AG10803 (cell line): Measurements from ENCODE around the gene SERTAD3.
"Not testable (repeated sequence)": the region's sequence is repeated elsewhere in the genome, so short reads cannot be mapped to it uniquely, and the experiment has no call there.

Experiments
- DNase-seq: peaks from one replicate; pipeline ENCODE4 v3.0.0; 2010; ENCODE audit warnings: low read depth
- H3K4me3 ChIP-seq: 2 replicates; pipeline ENCODE4 v1.5.1; 2011; ENCODE audit warnings: mild to moderate bottlenecking, low read length, control low read depth
- TF ChIP-seq, protein P1 (sequence below): conservative IDR thresholded peaks from 2 replicates; pipeline ENCODE4 v1.5.1; 2011; ENCODE audit warnings: mild to moderate bottlenecking, low read length, control low read depth, inconsistent platforms

Gene SERTAD3

DNA sequence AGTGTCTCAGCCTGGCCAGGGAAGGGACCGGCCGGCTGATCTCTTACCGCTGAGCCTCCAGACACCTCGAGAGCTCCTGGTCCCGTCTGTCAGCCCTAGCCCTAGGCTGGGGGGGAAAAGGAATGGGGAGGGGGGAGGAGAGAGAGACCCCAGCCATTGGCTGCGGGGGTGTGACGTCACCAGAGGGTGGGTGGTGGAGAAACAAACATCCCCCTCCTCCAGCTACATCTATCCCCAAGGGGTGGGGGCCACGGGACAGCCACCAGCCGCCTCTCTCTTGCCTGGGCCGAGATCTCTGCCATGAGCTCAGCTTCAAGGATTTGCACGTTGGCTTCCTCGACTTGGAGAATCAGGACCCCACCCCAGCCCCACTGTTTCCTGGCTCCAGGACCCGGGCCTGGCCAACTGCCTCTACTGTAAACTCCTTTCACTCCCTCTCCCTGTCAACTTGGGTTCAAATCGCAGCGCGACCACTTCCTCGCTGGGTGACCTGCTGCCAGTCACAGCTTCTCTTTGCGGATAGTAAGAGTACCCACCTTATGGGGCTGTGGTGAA is 30.8 kb downstream of the SERTAD3 start, which contains the start of gene PRX:
TSS of gene PRX (minus strand) at position 88 of the 555 bp plus-strand sequence. CDS start 5,446 bp downstream, outside the sequence.
- TF ChIP-seq, protein P1, sequence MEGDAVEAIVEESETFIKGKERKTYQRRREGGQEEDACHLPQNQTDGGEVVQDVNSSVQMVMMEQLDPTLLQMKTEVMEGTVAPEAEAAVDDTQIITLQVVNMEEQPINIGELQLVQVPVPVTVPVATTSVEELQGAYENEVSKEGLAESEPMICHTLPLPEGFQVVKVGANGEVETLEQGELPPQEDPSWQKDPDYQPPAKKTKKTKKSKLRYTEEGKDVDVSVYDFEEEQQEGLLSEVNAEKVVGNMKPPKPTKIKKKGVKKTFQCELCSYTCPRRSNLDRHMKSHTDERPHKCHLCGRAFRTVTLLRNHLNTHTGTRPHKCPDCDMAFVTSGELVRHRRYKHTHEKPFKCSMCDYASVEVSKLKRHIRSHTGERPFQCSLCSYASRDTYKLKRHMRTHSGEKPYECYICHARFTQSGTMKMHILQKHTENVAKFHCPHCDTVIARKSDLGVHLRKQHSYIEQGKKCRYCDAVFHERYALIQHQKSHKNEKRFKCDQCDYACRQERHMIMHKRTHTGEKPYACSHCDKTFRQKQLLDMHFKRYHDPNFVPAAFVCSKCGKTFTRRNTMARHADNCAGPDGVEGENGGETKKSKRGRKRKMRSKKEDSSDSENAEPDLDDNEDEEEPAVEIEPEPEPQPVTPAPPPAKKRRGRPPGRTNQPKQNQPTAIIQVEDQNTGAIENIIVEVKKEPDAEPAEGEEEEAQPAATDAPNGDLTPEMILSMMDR = no peak
- DNase-seq = no peak
- H3K4me3 ChIP-seq = no peak within 1 kb of the TSS

DNA sequence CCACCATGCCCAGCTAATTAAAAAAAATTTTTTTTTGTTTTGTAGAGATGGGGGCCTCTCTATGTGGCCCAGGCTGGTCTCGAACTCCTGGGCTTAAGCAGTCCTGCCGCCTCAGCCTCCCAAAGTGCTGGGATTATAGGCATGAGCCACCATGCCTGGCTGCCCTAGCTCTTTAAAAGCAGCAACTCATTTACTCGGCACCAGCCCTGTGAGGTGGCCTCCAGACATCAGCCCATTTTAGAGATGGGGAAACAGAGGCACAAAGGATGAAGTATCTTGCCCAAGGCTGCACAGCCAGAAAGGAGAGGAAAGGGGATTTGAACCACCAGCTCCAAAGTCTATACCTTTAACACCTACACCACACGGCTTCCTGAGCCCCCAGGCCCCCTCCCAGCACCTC is 31.3 kb downstream of the SERTAD3 start:
- TF ChIP-seq, protein P1 = no peak
- H3K4me3 ChIP-seq = no peak overlapping the region
- DNase-seq = no peak

DNA sequence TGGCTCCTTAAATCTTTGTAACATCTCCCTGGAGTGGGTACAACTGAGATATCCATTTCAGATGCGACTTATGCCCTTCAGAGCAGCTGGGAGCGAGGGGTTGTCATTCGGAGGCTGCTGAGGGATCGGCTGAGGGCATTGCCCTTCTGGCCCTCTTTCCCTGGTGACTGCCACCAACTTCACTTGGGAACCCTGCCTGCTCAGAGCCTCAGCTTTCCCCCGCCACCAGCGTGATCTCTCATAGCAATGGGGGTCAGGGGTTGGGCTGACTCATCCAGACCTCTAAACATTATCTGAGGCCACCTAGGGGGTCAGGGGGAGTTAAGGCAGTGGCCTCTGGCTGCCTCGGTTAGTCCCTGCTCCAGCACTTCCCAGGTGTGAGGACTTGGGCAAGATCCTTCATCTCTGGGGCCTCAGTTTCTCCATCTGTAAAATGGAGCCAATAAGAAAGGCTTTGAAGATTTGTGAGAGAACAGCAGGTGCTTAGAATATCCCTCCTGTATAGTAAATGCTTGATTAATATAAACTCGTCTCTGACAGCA is 32.1 kb downstream of the SERTAD3 start:
- H3K4me3 ChIP-seq = no peak overlapping the region
- TF ChIP-seq, protein P1 = no peak
- no peak for DNase-seq

DNA sequence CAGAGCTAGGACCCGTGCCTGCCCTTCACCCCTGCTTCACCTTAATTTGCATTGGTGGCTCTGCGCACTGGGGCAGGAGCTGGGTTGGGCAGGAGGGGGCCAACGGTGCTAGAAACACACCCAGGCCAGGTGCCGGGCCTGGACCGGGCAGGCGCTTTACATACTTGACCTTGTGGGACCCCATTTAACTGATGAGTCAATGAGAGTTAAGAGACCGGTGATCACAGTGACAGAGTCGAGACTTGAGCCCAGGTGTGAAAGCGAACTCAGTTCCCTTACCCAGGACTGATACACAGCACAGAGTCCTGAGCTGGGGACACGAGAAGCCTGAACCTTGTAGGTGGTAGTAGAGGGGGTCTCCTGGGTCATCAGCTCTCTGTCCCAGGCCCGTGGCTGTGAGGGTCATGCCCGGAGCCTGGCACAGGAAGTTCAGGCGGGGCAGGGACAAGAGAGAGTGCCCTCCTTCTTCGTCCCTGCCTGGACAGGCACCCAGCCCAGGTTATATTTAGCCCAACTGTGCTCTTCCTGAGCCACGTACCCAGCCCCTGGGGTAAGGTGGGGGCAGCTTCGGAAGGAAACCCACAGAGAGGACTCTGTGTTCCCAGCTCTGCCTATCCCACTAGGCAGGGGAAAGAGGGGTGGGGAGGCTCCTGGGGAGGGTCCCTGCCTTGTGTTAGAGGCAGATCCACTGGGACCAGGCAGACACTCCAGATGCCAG is 32.9 kb downstream of the SERTAD3 start:
- no peak for DNase-seq
- no peak overlapping the region for H3K4me3 ChIP-seq
- TF ChIP-seq, protein P1 = no peak

DNA sequence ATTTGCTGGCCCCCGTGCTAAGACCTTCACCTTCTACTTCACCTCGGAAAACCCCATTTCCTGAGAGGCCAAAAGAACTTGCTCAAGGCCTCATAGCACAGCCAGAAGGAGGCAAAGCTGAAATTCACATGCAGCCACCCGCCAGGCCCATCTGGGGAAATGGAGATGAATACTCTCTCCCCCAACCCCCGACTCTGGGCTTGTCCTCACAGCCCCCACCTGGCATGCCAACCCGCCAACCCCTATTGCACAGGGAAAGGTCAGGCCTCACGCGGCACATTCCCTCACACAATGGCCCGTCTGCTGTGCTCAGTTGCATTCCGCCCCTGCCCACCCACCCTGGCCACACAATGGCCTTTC is 34.1 kb downstream of the SERTAD3 start:
- no peak for DNase-seq
- H3K4me3 ChIP-seq = no peak overlapping the region
- TF ChIP-seq, protein P1 = no peak

DNA sequence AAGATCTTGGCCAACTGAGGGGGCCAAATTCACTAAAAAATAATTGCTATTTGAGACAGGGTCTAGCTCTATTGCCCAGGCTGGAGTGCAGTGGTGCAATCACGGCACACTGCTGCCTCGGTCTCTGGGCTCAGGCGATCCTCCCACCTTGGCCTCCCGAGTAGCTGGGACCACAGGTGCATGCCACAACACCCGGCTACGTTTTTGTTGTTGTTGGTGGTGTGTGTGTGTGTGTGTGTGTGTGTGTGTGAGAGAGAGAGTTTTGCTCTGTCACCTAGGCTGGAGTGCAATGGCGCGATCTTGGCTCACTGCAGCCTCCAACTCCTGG is 35.6 kb downstream of the SERTAD3 start:
- not testable (repeated sequence) for DNase-seq, H3K4me3 ChIP-seq

DNA sequence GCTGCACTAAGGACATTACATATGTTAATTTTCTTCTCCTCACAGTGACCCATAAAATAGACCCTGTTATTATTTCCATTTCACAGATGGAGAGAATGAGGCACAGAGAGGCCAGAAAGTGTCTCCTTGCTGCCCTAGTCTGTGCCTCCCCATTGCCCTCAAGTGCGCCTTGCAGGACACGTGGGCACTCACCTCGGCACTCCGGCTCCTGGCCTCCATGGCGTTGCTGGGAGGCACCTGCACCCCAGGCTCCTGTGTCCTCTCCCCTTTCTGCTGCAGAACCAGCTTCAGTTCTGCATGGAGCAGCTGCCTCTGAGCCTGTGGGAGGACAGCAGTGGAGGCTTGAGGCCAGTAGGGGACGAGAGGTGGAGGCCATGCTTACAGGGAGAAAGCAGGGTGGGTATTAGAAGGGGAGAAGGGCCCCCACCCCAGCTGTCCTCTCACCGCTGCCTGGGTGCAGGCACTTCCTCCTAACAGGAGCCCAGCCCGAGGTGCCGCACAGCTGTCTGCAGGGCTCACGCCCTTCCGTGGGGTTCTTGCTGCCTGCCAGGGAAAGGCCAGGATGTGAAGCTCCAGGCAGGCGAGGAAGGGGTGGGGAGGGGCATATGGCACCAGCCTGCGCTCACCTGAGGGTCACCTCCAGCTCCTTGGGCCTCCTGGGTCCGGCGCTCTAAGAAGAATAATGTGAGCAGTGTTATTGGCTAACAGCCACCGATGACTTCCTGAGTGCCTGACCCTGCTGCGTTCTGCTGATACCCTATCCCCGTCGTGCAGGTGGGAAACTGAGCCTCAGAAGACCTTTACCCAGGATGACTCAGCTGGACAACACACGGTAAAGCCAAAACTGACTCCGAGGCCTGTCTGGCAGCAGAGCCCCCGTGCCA is 36.2 kb downstream of the SERTAD3 start:
- TF ChIP-seq, protein P1 = no peak
- DNase-seq = no peak
- no peak overlapping the region for H3K4me3 ChIP-seq
